HEK293 (cell line): Measurements from ENCODE around the gene SPTBN2.

Experiments
- ATF2 ChIP-seq: fragments of 450-650 bp; formaldehyde crosslinking; IDR thresholded peaks from 2 replicates; pipeline ENCODE4 v1.5.1; 2016; ENCODE audit warnings: missing biosample characterization, missing genetic modification characterization, low read depth
- CTCF ChIP-seq: fragments of 450-650 bp; formaldehyde crosslinking; IDR thresholded peaks from 2 replicates; pipeline ENCODE4 v1.5.1; 2016; ENCODE audit warnings: missing biosample characterization, missing genetic modification characterization
- REPIN1 ChIP-seq: fragments of 450-650 bp; formaldehyde crosslinking; IDR thresholded peaks from 2 replicates; pipeline ENCODE4 v1.5.1; 2017; ENCODE audit warnings: missing biosample characterization, missing genetic modification characterization, low read depth
- SP2 ChIP-seq: fragments of 450-650 bp; formaldehyde crosslinking; IDR thresholded peaks from 2 replicates; pipeline ENCODE4 v1.5.1; 2016; ENCODE audit warnings: missing biosample characterization, missing genetic modification characterization
- YY1 ChIP-seq: fragments of 450-650 bp; formaldehyde crosslinking; IDR thresholded peaks from 2 replicates; pipeline ENCODE4 v1.5.1; 2018; ENCODE audit warnings: missing biosample characterization, missing genetic modification characterization
- ZNF19 ChIP-seq: fragments of 450-650 bp; formaldehyde crosslinking; IDR thresholded peaks from 2 replicates; pipeline ENCODE4; 2016; ENCODE audit warnings: missing biosample characterization, missing genetic modification characterization, low read depth
- ZNF311 ChIP-seq: fragments of 450-650 bp; formaldehyde crosslinking; IDR thresholded peaks from 2 replicates; pipeline ENCODE4 v1.5.1; 2017; ENCODE audit warnings: missing biosample characterization, missing genetic modification characterization, borderline replicate concordance
- ZNF362 ChIP-seq: fragments of 450-650 bp; formaldehyde crosslinking; IDR thresholded peaks from 2 replicates; pipeline ENCODE4 v1.5.1; 2016; ENCODE audit warnings: missing biosample characterization, missing genetic modification characterization
- ZNF777 ChIP-seq: fragments of 450-650 bp; formaldehyde crosslinking; IDR thresholded peaks from 2 replicates; pipeline ENCODE4 v1.5.1; 2017; ENCODE audit warnings: missing biosample characterization, missing genetic modification characterization, borderline replicate concordance

GRCh38 chr11:66715346-66716085 is 13.5 kb downstream of the SPTBN2 start:
- TF ChIP-seq REPIN1 (tag by site-specific recombination), result no peak
- TF ChIP-seq CTCF, result no peak
- no peak for TF ChIP-seq ZNF362 (tag by site-specific recombination)
- no peak for TF ChIP-seq YY1 (tag by site-specific recombination)
- TF ChIP-seq ZNF19, result no peak
- TF ChIP-seq SP2 (tag by site-specific recombination), result no peak
- TF ChIP-seq ZNF777 (tag by site-specific recombination), result no peak
- TF ChIP-seq ATF2, result no peak
- no peak for TF ChIP-seq ZNF311 (tag by site-specific recombination)
